ENCODE data around the gene MSI2.

The MSI2 gene

GRCh38 chr17:57515662-57516211, 259.4 kb downstream of the MSI2 start:
- no peak for DNase-seq

- no peak for DNase-seq
Measured at GRCh38 chr17:57516290-57517230, 260.2 kb downstream of the MSI2 start.

- DNase-seq: no peak
Measured at GRCh38 chr17:57517273-57517631, 260.9 kb downstream of the MSI2 start.

GRCh38 chr17:57517632-57518456, 261.5 kb downstream of the MSI2 start:
- no peak for DNase-seq

- DNase-seq: no peak
Measured at GRCh38 chr17:57518587-57519581, 262.6 kb downstream of the MSI2 start.

- DNase-seq: no peak
Measured at GRCh38 chr17:57519800-57520199, 263.5 kb downstream of the MSI2 start.

GRCh38 chr17:57521606-57522005, 265.3 kb downstream of the MSI2 start:
- DNase-seq: no peak

GRCh38 chr17:57522042-57523005, 266.0 kb downstream of the MSI2 start:
- DNase-seq: no peak

- DNase-seq: no peak
Measured at GRCh38 chr17:57523926-57524632, 267.8 kb downstream of the MSI2 start.

GRCh38 chr17:57524839-57525568, 268.7 kb downstream of the MSI2 start:
- no peak for DNase-seq

- DNase-seq: no peak
Measured at GRCh38 chr17:57527221-57528057, 271.1 kb downstream of the MSI2 start.

GRCh38 chr17:57528058-57528451, 271.7 kb downstream of the MSI2 start:
- no peak for DNase-seq

GRCh38 chr17:57530026-57530425, 273.7 kb downstream of the MSI2 start:
- no peak for DNase-seq

GRCh38 chr17:57530508-57530907, 274.2 kb downstream of the MSI2 start:
- DNase-seq: no peak

GRCh38 chr17:57531078-57531477, 274.8 kb downstream of the MSI2 start:
- DNase-seq: no peak

GRCh38 chr17:57531648-57532504, 275.6 kb downstream of the MSI2 start:
- DNase-seq: no peak

- DNase-seq: no peak
Measured at GRCh38 chr17:57532556-57532955, 276.2 kb downstream of the MSI2 start.

- DNase-seq: no peak
Measured at GRCh38 chr17:57532966-57533365, 276.6 kb downstream of the MSI2 start.

Measured in stimulated activated CD8-positive, alpha-beta memory T cell treated with anti-CD3 and anti-CD28 coated beads, Interleukin-4, amount 100 ng/mL, for 48 hours (primary cell).